Metanephros (tissue), 2 donors: ENCODE results near the gene CCR9. TPM values are rescaled to one million over a fixed set of nuclear protein-coding genes. Genes with fewer than 3 reads are reported as not detected.

Experiments used
- small RNA-seq: library from RNA; depleted of rRNA; stranded (forward); fragments of <200 nt; gene quantifications from one replicate; pipeline ENCODE3, GENCODE V24; 2014; ENCODE audit warnings: low replicate concordance
- total RNA-seq: library from RNA; depleted of rRNA; stranded (reverse); fragments of >200 nt; gene quantifications from one replicate; pipeline ENCODE4 v1.2.3, GENCODE V29; 2014

The CCR9 gene
- 0.18 TPM for total RNA-seq

DNA sequence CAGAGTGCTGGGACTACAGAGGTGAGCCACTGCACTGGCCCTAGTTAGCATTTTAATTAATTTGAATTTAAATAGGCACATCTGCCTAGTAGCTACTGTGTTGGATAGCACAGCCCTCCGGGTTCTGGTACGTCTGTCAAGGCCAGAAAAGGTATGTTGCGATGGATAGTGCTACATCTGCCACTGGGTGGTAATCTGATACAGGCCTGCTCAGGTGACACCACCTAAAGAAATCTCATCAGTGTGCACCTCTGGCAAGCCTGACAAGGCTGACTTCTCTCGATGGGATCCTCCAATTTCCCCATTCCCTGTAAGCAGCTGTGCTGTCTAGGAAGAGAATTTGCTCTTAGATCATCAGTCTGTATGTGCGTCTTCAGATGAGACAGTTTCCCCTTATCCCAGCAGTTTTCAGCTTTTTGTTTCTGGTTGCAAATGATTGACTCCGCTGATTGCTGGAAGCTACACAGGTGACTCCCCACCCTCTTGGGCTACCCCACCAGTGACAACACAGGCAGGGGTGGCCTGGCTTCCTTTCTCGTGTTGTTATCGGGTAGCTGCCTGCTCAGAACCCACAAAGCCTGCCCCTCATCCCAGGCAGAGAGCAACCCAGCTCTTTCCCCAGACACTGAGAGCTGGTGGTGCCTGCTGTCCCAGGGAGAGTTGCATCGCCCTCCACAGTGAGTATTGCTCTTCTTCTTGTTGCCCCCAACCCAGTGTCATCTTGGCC is at the start of gene CCR9:
Gene CCR9 (plus strand): TSS at position 565 of the 727 bp plus-strand sequence. CDS start 8,391 bp downstream, outside the sequence.

GRCh38 chr3:45841757-45842491 is 44.4 kb upstream of the CCR9 start, which contains the start of gene LZTFL1:
LZTFL1 (minus strand) TSS chr3:45842119; CDS start chr3:45841991, 128 bp downstream.

GRCh38 chr3:45943207-45943846 is 57.0 kb downstream of the CCR9 start, which contains the start of gene CXCR6:
CXCR6 (plus strand) TSS chr3:45943464; CDS start chr3:45946482, 3,018 bp downstream.

Small RNA genes lying within 50 kb of the gene (small RNA-seq; reads per million reads assigned to genes)
- gene RF00019, result not detected

Other genes starting within 250 kb of the CCR9 start
- gene SACM1L, start 197.1 kb upstream of the CCR9 start, total RNA-seq, result 69.8 TPM
- 0.06 TPM for gene SLC6A20, start 90.0 kb upstream of the CCR9 start, total RNA-seq
- gene LZTFL1, start 44.4 kb upstream of the CCR9 start, total RNA-seq, result 20.7 TPM
- gene CXCR6, start 56.9 kb downstream of the CCR9 start, total RNA-seq, result 0.12 TPM
- 35.7 TPM for gene FYCO1, start 109.3 kb downstream of the CCR9 start, total RNA-seq
- 0.35 TPM for gene XCR1, start 140.9 kb downstream of the CCR9 start, total RNA-seq